GM21528 (cell line): ENCODE results near the gene LRRC45.
A peak's percentile ranks its signal among the peaks of the same experiment; 100 is the strongest.

Source experiments
- ATAC-seq: cut with Tn5 transposase; IDR thresholded peaks from one replicate; pipeline ENCODE4 v1.9.1; 2021; ENCODE audit warnings: mild to moderate bottlenecking, moderate library complexity; ENCODE audit not compliant: unreplicated experiment, low FRiP score

Gene LRRC45

DNA sequence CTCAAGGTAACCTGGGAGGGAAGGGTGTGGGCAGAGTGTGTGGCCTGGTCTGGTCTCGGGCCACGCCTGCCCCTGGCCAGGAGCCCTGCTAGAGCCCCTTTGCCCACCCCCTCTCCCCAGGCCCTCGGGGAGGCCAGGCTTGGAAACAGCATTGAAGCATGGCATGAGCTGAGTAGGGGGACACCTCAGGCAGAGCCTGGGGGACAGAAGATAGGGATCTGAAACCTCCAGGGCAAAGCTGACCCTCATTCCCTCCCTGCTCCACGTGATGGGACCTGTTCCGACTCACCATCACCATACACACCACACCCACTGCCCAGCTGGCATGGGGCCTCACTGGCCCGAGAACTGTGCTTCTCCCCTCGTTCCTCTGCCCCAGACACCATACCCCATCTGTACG lies 26.0 kb downstream of the LRRC45 start:
- no peak for ATAC-seq

DNA sequence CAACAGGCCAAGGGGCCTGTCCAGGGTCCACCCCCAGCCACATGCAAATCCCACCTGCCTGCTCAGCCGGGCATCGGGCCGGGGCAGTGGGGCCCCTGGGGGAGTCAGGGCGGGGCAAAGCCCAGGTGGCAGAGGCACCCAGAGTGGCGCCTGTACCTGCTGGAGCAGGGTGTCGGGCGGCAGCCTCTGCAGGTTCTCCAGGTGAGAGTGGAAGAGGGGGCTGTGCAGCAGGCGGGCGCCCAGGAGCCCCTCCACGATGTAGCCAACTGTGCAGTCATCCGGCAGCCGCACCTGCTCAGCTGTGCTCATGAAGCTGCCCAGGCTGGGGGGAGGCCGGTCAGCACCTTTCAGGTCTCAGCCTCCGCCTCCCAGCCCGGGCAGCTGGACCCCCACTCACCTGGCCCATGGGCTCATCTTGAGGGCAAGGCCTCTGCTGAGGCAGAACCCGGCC lies 26.4 kb downstream of the LRRC45 start:
- ATAC-seq = no peak

DNA sequence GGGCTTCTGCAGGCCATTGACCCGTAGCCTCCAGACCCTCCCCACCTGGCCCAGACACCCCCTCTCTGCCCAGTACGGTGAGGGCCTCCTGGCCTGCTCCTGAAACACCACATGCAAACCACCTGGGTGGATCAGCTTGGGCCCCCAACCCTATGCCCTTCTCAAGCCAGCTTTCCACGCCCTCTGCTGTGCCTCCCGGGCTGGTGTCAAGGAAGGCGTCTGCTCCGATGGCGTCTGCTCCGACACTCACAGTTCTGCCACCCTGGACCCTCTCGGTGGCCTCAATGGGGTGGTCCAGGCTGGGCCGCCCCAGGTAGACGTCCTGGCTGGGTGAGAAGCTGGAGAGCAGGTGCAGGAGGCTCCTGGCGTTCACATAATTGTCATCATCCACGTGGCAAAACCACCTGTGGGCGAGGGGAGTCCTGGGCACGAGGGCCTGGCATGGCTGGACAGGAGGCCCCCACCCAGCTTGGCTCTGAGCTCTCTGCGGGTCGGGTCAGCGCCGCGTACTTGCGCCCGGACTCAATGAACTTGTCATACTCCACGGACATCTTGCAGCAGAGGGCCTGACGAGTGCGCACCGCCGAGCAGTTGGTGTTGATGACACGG lies 27.2 kb downstream of the LRRC45 start:
- no peak for ATAC-seq

DNA sequence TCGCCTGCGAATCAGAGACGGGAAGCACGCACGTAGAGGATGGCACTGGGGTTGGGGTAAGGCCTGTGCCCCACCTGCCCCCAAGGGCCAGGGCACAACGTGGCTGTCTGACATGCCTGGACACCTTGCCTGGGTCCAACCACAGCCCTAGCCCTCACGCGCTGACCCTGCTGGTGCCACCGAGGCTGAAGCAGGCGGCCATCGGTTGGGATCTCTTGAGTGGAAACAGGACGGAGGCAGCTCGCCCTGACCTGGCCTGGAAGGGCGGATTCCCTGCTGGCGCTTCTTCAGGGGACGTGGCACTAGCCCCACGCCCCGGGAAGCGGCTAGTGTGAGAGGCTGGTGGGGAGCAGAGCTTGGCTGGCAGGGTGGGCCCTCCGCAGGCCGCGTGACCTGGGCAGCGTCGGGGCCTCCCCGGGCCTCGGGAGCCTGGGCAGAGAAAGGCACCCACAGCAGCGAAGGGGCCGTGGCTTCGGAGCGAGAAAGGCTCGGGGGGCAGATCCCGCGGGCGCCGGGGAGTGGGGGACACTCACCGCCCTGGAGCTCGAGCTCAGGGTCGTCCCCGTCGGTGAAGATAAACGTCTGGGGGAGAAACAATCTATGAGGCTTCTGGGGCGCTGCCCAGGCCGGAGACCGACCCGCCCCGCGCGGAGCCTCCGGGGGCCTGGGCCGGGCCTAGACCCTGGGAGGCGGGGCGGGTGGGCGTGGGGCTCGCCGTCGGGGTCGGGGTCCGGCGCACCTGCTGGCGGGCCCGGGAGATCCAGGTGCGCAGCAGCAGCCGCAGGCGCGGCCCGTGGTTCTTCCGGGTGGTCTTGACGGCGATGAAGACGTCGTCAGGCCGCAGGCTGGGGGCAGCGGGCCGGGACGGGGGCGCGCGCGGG lies 27.9 kb downstream of the LRRC45 start:
- ATAC-seq = peak; percentile 14

DNA sequence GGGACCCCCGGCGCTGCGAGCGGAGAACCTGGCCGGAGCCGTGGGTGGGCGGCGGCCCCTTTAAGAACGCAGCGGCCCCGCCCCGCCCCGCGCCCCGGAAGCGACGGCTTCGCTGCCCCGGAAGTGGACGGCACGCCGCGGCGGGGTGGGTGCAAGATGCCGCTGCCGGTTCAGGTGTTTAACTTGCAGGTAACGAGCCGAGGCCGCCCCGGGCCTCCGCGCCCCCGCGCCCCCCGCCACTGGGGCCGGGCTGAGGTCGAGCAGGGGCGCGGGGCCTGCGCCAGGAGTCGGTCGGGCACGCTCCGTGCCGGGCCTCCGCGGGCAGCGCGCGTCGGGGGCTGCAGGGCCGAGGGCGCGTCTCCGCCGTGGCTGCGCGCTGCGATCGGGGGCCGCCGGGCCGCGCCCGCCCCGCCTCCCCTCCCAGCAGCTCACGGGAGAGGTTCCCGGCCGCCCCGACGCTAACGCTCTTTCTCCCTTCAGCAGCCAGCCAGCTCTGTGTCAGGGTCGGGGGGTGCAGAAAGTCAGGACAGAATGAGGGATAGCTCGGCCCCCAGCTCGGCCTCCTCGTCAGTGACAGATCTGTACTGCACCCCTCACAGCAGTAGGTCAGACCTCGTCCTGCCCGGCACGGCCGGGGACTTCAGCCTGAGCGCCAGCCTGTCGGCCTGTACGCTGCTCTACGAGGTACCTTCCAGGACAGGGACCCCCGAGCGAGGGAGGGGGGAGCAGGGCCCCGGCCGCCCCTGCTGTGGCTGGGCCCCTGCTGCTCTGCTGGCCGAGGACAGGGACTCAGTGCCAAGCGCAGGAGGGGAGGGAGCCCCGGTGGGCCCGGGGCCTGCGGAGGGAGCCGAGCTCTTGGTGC lies 28.9 kb downstream of the LRRC45 start, which contains the start of the genes GPS1 and RFNG:
Gene GPS1 (plus strand): TSS at position 123 of the 862 bp plus-strand sequence. CDS start 34 bp downstream, at position 157.
Gene RFNG (minus strand): TSS at position 36 of the 862 bp plus-strand sequence. CDS start 45 bp downstream, outside the sequence.
- peak; percentile 61 for ATAC-seq

DNA sequence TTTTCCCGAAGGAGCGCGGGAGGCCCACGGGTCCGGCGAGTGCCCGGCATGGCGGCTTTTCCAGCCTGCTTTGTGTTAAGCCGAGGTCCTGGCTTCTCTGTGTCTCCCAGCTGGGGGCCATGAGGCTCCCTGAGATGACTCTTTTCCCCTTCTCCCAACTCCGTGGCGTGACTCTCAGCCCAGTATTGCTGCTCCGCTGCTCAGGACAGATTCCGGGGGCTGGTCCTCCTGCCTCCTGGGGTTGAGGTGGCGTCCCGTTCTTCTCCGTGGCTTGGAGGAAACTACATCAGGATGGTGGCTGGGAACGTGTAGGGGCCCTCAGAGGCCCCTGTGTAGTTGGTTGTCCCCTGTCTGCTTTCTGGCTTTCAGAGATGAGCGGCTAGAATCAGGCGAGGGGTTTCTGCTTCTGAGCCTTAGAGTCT lies 29.5 kb downstream of the LRRC45 start:
- no peak for ATAC-seq

DNA sequence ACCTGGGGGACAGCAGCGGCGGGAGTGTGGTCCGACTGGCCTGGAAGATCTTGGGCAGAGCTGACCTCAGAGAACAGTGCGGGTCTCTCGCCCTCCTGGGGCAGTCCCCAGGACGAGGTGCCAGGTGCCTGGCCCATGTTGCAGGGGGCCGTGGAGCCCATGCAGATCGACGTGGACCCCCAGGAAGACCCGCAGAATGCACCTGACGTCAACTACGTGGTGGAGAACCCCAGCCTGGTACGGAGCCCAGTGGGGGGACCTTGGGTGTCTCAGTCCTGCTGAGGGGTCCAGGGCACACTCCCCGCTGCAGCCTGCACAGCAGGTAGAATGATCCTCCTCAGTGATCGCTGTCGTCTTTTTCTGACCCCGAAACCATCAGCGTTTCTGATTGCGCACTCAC lies 30.0 kb downstream of the LRRC45 start:
- ATAC-seq = no peak

DNA sequence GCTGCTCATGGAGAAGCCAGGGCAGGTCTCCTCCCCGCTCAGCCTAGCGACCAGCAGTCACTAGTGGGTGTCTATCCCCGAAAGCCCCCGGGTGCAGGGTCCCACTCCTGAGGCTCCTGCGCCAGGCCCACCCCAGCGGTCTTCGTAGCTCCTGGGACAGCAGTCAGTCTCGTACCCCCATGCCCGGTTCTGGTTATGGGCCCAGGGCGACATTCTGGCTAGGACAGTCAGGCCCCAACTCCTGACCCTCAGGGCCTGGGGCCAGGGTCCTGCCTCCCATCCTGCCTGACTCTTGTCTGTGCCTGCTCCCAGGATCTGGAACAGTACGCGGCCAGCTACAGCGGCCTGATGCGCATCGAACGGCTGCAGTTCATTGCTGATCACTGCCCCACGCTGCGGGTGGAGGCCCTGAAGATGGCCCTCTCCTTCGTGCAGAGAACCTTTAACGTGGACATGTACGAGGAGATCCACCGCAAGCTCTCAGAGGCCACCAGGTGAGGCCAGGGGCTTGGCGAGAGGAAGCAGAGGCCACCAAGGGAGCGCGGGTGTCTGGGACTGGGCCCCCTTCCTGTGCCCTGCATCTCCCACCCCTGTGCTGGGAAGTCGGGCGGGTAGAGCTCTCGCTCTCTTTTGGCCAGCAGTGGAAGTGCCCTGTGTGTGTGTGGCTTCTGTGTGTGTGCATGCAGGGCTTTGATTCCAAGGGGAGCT lies 30.6 kb downstream of the LRRC45 start:
- no peak for ATAC-seq

DNA sequence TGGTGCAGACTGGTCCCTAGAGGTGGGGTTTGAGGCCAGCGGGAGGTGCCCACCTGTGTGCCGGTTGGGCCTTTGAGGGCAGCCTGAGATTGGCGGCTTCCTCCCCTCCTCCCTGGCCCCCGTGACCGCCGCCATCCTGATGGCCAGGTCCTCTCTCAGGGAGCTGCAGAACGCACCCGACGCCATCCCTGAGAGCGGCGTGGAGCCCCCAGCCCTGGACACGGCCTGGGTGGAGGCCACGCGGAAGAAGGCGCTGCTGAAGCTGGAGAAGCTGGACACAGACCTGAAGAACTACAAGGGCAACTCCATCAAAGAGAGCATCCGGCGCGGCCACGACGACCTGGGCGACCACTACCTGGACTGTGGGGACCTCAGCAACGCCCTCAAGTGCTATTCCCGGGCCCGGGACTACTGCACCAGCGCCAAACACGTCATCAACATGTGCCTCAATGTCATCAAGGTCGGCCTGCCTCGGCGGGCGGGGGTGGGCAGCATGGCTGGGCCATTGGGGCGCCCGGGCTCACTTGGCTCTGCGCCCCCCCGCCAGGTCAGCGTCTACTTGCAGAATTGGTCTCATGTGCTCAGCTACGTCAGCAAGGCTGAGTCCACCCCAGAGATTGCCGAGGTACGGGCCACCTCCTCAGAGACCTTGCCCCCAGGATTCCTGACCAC lies 31.4 kb downstream of the LRRC45 start:
- ATAC-seq = no peak

DNA sequence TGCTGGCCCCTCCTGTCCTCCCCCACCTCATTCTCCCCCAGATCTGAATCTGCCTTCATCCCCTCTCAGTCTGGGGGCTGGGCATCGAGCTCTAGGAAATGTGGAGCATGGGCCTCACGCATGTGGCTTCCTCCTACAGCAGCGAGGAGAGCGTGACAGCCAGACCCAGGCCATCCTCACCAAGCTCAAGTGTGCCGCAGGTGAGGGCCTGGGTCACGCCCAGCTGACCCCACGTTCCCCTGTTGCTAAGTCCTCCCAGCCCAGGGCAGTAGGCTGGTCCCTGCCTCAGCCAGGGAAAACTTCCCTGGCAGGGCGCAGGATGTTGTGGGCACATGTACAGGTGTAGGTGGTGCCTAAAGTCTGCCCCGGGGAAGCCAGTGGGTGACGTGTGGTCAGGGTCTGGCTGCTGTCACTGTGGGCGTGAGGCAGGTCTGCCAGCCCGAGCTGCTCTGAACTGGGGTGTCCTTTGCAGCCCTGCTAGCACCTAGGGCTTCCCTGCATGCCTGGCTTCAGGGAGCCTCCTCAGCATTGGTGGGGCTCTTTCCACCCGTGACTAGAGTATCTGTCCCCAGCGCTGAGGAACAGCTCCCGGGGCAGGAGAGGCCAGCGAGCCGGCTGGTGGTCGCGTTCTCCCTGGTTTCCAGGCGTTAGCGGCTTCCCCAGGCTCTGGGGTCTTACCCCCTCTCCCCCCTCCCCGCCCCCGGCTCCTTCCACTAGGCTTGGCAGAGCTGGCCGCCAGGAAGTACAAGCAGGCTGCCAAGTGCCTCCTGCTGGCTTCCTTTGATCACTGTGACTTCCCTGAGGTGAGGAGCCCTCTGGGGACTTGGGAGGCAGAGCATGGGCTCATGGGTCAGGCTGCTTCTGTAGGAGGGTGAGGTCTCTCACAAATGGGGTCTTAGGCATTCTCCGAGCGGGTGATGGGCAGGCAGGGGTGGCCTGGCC lies 32.2 kb downstream of the LRRC45 start:
- ATAC-seq = no peak

DNA sequence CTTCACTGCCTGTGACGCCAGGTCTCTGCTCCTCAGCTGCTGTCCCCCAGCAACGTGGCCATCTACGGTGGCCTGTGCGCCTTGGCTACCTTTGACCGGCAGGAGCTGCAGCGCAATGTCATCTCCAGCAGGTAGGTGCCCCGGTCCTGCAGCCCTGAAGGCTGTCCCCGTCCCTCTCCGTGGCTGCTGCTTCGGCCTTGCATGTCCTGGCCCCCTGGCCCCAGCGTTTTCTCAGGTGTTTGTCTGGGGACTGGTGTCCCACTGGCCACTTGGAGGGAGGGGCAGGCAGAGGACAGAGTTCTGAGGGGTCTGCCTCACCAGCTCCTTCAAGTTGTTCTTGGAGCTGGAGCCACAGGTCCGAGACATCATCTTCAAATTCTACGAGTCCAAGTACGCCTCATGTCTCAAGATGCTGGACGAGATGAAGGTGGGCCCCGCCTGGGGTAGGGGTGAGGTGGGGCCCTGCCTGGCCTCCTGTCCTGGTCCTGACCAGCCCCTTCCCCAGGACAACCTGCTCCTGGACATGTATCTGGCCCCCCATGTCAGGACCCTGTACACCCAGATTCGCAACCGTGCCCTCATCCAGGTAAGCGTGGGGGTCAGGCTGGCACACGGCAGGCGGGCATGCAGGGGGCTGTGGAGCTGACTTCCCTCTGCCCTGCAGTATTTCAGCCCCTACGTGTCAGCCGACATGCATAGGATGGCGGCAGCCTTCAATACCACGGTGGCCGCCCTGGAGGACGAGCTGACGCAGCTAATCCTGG lies 33.0 kb downstream of the LRRC45 start:
- no peak for ATAC-seq

DNA sequence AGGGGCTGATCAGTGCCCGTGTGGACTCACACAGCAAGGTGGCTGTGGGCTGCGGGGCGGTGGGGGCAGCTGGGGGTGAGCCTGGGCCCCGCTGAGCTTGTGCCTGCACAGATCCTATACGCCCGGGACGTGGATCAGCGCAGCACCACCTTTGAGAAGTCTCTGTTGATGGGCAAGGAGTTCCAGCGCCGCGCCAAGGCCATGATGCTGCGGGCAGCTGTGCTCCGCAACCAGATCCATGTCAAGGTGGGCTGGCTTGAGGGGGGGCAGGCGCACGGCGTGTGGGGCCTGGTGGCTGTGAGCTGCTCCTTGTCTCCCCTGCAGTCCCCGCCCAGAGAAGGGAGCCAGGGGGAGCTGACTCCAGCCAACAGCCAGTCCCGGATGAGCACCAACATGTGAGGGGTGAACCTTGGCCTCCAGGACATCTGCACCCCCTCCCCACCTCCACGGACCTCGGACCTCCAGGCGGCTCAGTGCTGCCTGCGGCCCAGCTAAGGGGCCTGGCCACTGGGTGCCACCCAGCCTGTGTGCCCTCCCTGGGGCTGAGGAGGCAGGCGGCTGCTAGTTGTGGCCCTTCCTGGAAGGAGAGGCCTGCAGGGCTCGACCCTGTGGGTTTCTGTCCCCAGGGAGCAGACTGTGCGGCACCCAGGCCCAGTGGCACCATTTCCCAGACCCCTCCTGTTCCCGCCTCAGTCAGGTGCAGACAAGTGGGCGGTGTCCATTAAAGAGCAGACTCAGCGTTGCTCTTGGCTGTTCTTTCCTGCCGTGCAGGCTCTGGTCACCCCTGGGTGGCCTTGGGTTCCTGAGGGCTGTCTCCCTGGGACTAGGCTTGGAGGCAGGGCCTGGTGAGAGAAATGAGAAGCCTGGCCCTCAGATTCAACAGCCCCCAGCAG lies 33.9 kb downstream of the LRRC45 start:
- ATAC-seq = no peak

DNA sequence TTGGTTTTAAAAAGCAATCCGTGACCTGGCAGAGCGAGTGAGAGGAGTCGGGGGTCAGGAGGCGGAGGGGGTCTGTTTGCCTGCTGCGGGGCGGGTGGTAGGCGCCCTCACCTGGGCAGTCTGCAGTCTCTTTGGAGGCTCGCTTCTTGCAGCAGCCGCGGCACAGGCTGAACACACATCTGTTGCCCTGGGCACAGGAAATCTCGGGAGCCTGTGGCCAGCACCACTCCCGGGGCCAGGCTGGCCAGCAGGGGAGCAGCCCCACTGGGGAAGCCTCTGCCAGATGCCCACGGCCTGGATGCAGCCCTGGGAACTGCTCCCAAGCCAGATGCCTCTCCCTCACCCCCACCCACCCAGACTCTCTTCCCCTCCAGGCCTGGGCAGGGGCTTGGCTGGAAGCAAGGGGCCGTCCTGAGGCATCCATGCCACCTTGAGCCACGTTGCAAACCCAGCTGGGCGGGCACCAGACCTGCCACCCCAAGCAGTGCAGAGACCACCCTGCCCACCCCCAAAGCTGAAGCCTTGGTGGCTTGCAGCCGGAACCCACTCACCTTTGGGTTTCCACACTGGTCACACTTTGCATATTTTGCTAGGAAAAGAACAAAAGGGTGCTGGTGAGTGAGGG lies 35.2 kb downstream of the LRRC45 start:
- no peak for ATAC-seq

DNA sequence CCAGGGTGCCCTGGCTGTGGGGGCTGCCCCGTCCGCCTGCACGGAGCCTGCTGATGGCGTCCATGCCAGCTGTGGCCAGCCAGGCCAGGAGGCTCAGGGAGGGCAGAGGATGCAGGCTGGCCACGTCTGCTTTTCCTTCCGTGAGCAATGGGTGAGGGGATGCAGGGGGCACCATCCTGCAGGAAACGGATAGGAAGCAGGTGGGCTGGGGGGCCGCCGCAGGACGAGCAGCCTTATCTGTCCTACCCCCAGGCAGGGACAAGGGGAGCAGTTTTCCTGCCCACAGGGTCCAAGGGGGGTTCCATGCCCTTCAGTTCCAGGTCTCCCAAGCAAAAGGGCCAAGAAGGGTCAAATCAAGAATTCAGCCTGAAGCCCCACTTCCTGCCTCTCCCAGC lies 35.7 kb downstream of the LRRC45 start:
- ATAC-seq = no peak

DNA sequence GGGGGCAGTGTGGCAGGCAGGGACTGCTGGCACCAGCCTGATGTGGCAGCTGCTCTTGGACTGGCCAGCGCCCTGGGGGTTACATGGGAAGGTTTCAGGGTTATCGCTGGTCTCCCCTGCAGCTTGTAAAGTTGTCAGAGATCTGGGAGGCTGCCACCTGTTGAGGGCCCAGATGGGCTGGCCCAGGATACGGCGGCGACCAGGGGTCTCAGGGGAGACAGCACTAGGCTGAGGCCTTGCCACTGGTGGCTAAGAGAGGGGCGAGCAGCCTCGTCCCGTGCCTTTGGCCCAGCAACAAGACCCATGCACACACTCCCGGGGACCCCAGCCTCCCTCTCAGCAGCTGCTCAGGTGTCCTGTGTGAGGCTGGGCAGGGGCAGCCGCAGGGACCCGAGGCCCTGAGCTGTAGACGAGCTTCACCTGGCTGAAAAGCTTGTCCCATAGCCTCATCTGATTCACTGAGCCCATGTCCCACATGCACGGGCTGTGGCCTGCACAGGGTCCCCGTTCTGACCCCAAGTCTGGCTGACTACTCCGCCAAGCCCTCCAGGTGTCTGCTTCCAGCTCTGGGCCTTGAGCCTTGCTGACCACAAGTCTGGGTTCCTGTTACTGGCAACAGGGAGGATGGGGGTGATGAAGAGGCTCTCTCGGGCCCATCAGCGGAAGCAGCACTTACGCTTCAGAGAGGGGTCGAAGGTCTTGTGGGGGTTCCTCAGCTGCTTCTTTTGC lies 36.3 kb downstream of the LRRC45 start:
- no peak for ATAC-seq

DNA sequence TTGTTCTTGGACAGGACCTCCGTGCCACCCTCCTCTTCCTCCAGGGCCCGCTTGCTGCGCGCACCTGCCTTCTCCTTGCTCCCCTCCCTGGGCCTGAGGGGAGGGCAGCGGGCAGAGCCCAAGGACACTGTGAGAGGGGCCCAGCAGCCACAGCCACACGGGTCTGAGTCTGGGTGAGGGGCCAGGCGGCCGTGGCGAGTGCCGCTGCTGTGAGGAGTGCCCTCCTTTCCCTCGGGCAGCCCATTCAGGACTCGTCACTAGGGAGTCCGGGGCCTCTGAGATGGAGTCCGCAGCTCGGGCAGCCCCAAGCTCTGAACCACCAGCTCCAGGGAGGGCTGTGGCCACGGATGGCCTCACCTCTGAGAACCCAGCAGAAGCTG lies 36.9 kb downstream of the LRRC45 start:
- no peak for ATAC-seq
